HCT116 (cell line): Measurements from ENCODE around the gene NCF2. TPM values are rescaled to one million over a fixed set of nuclear protein-coding genes. Genes with fewer than 3 reads are reported as not detected.
A peak's percentile ranks its signal among the peaks of the same experiment; 100 is the strongest.

Experiments used
- ATAC-seq: fragments of 200-7000 bp; cut with Tn5 transposase; 2 replicates; pipeline ENCODE4 v1.9.1; 2020; ENCODE audit warnings: mild to moderate bottlenecking, moderate library complexity
- BruUV-seq: library from RNA; stranded (reverse); fragments of 400-500 nt; replicated peaks from 2 replicates; lab custom pipeline; 2021; lab: Mats Ljungman, UMichigan
- CTCF ChIA-PET: fragments of 300-600 bp; sonication (Branson Sonifier 250); formaldehyde crosslinking; loops from one replicate; lab custom pipeline; 2021; ENCODE audit warnings: antibody characterized with exemption; lab: Charles Lee
- POLR2A ChIA-PET: fragments of 300-600, 350-600 bp; sonication (Branson Sonifier 250); formaldehyde crosslinking; loops from one replicate; lab custom pipeline; 2021; ENCODE audit warnings: antibody characterized with exemption; lab: Charles Lee
- RAD21 ChIA-PET, 2 experiments: fragments of 300-600 bp; sonication (Branson Sonifier 250); formaldehyde crosslinking; loops; one replicate each; lab custom pipeline; 2023; ENCODE audit warnings: low total read pairs in 2 of 2; ENCODE audit not compliant: uncharacterized antibody in 2 of 2, unreplicated experiment in 2 of 2, low non-redundant PET in 1 of 2; lab: Charles Lee
- DNase-seq: peaks from one replicate; pipeline ENCODE4 v3.0.0-alpha.2; 2010; ENCODE audit warnings: low read depth, low spot score
- H2AFZ ChIP-seq: fragments of 200-600 bp; shearing (Covaris generic), sonication (generic); 2 replicates; pipeline ENCODE4 v1.6.1; 2017; ENCODE audit warnings: low read depth, mixed run types, mixed read lengths, antibody characterized with exemption, low read length; ENCODE audit not compliant: poor library complexity, severe bottlenecking
- H3K27ac ChIP-seq: 2 replicates; pipeline ENCODE4 v1.5.1; 2012; ENCODE audit warnings: low read depth, low read length
- H3K27me3 ChIP-seq: fragments of 200-600 bp; sonication (generic); 2 replicates; pipeline ENCODE4 v1.6.1; 2016; ENCODE audit warnings: mixed run types, low read length, mixed read lengths; ENCODE audit not compliant: insufficient read depth
- H3K36me3 ChIP-seq, 2 experiments: fragments of 200-500 bp in 1 of 2; fragments of 200-600 bp in 1 of 2; sonication (Bioruptor generic) in 1 of 2; sonication (generic) in 1 of 2; 2 replicates each; pipeline versions ENCODE4 v1.5.1 to v1.6.1; 2014 to 2016; ENCODE audit warnings: low read length in 2 of 2, inconsistent platforms in 1 of 2, mixed read lengths in 1 of 2, mixed run types in 1 of 2; ENCODE audit not compliant: insufficient read depth in 2 of 2, control insufficient read depth in 1 of 2
- H3K4me1 ChIP-seq, 2 experiments: fragments of 200-600 bp in 1 of 2; sonication (generic) in 1 of 2; 2 replicates each; pipeline versions ENCODE4 v1.5.1 to v1.6.1; 2012 to 2017; ENCODE audit warnings: low read length in 2 of 2, inconsistent platforms in 1 of 2, mild to moderate bottlenecking in 1 of 2, mixed read lengths in 1 of 2, mixed run types in 1 of 2, moderate library complexity in 1 of 2; ENCODE audit not compliant: insufficient read depth in 2 of 2, control insufficient read depth in 1 of 2
- H3K4me2 ChIP-seq: fragments of 200-600 bp; sonication (generic); 2 replicates; pipeline ENCODE4 v1.6.1; 2017; ENCODE audit warnings: mixed run types, low read length, mixed read lengths
- H3K4me3 ChIP-seq, 2 experiments: fragments of 200-600 bp in 1 of 2; sonication (generic) in 1 of 2; replicated peaks in 1 of 2; 2 replicates each; pipeline ENCODE4 v1.5.1; 2011 to 2016; ENCODE audit warnings: low read length in 2 of 2, control low read depth in 1 of 2, low read depth in 1 of 2, mild to moderate bottlenecking in 1 of 2, mixed read lengths in 1 of 2, mixed run types in 1 of 2
- H3K79me2 ChIP-seq: fragments of 200-600 bp; sonication (generic); 2 replicates; pipeline ENCODE4 v1.6.1; 2017; ENCODE audit warnings: mild to moderate bottlenecking, mixed run types, low read length, moderate library complexity, mixed read lengths; ENCODE audit not compliant: insufficient read depth
- H3K9ac ChIP-seq: fragments of 200-600 bp; sonication (generic); 2 replicates; pipeline ENCODE4 v1.6.1; 2016; ENCODE audit warnings: low read length, mixed read lengths
- H3K9me2 ChIP-seq: fragments of 200-600 bp; sonication (generic), shearing (Covaris generic); 2 replicates; pipeline ENCODE4 v1.6.1; 2017; ENCODE audit warnings: mixed run types, mild to moderate bottlenecking, moderate library complexity; ENCODE audit not compliant: insufficient read depth
- H3K9me3 ChIP-seq, 2 experiments: fragments of 200-500 bp in 1 of 2; fragments of 200-600 bp in 1 of 2; sonication (Bioruptor generic) in 1 of 2; sonication (generic) in 1 of 2; 2 replicates each; pipeline ENCODE4 v1.6.1; 2014 to 2017; ENCODE audit warnings: low read length in 2 of 2, mixed read lengths in 2 of 2, inconsistent platforms in 1 of 2, low read depth in 1 of 2, mild to moderate bottlenecking in 1 of 2, mixed run types in 1 of 2, moderate library complexity in 1 of 2; ENCODE audit not compliant: control insufficient read depth in 1 of 2, insufficient read depth in 1 of 2
- H4K20me1 ChIP-seq: fragments of 200-600 bp; sonication (generic), shearing (Covaris generic); 2 replicates; pipeline ENCODE4 v1.6.1; 2017; ENCODE audit warnings: mixed run types, mild to moderate bottlenecking, moderate library complexity; ENCODE audit not compliant: insufficient read depth
- CEBPB ChIP-seq: IDR thresholded peaks from 2 replicates; pipeline ENCODE4 v1.6.1; 2012; ENCODE audit warnings: low read depth
- POLR2AphosphoS5 ChIP-seq: IDR thresholded peaks from 2 replicates; pipeline ENCODE4 v1.6.1; 2011; ENCODE audit warnings: mild to moderate bottlenecking, low read depth, low read length, moderate library complexity
- SIN3A ChIP-seq: IDR thresholded peaks from 2 replicates; pipeline ENCODE4 v1.6.1; 2012; ENCODE audit warnings: low read depth
- ZBTB33 ChIP-seq: IDR thresholded peaks from 2 replicates; pipeline ENCODE4 v1.6.1; 2011; ENCODE audit warnings: mild to moderate bottlenecking, low read length, moderate library complexity; ENCODE audit not compliant: insufficient replicate concordance; ENCODE audit errors: extremely low read depth
- intact Hi-C: fragments of 100-400 bp; cut with micrococcal nuclease; formaldehyde crosslinking; loops from 2 replicates; pipeline ENCODE4 v1.10.0; 2022
- total RNA-seq: library from RNA; stranded (reverse); gene quantifications from one replicate; pipeline ENCODE4 v1.2.1, GENCODE V29; 2021; ENCODE audit not compliant: unreplicated experiment

NCF2 gene
- total RNA-seq, 1 experiment from 2014 or later, result 0.25 TPM

GRCh38 chr1:183567584-183567983 is 22.7 kb downstream of the NCF2 start:
- H3K9me3 ChIP-seq, result no peaks in the 10 kb centered on the region
- H3K4me1 ChIP-seq, result peaks cover 4 to 7% of the 10 kb centered on the region in 2 experiments; a peak in 3 of 4 replicates
- H3K27ac ChIP-seq, result no peak overlapping the region
- no peaks in the 10 kb centered on the region for H3K9me2 ChIP-seq
- no TSS peak for BruUV-seq
- no peak overlapping the region for H3K4me3 ChIP-seq
- CTCF ChIA-PET, result no interaction called here
- H3K9ac ChIP-seq, result no peak overlapping the region
- no peaks in the 10 kb centered on the region for H3K79me2 ChIP-seq
- no peaks in the 10 kb centered on the region for H4K20me1 ChIP-seq
- H3K4me2 ChIP-seq, result peak overlapping the region; percentile 22; the same call in 1 of the 2 replicates
- no peak overlapping the region for H2AFZ ChIP-seq
- H3K36me3 ChIP-seq, result no peaks in the 10 kb centered on the region
- TF ChIP-seq CEBPB, result no peak
- TF ChIP-seq, all 23 proteins: peak for 0
- H3K27me3 ChIP-seq, result no peaks in the 10 kb centered on the region
- peak; percentile 29; the same call in 1 of the 2 replicates for ATAC-seq
- POLR2A ChIA-PET, result no interaction called here
- intact Hi-C loops, result no loop called here
- DNase-seq, result no peak
- RAD21 ChIA-PET, result no interaction called here

GRCh38 chr1:183566026-183566425 is 24.2 kb downstream of the NCF2 start:
- POLR2A ChIA-PET, result no interaction called here
- peaks cover 4 to 7% of the 10 kb centered on the region in 2 experiments; a peak in 3 of 4 replicates for H3K4me1 ChIP-seq
- BruUV-seq, result no TSS peak
- H3K4me3 ChIP-seq, result no peak overlapping the region
- ATAC-seq (no peak), DNase-seq (no peak)
- H3K27me3 ChIP-seq, result no peaks in the 10 kb centered on the region
- H4K20me1 ChIP-seq, result no peaks in the 10 kb centered on the region
- H3K9me2 ChIP-seq, result no peaks in the 10 kb centered on the region
- no peak overlapping the region for H3K9ac ChIP-seq
- H2AFZ ChIP-seq, result no peak overlapping the region
- H3K27ac ChIP-seq, result no peak overlapping the region
- no peak overlapping the region for H3K4me2 ChIP-seq
- H3K79me2 ChIP-seq, result no peaks in the 10 kb centered on the region
- CTCF ChIA-PET, result interaction anchor here (1.7 kb wide), 1 partner anchor 14 kb away, joined by 3 read pairs; no protein-coding TSS in a partner anchor
- RAD21 ChIA-PET, result no interaction called here
- TF ChIP-seq SIN3A, result no peak
- TF ChIP-seq POLR2AphosphoS5, result no peak
- no peak for TF ChIP-seq ZBTB33
- no peaks in the 10 kb centered on the region for H3K36me3 ChIP-seq
- H3K9me3 ChIP-seq, result no peaks in the 10 kb centered on the region
- intact Hi-C loops, result no loop called here
